Stimulated activated CD8-positive, alpha-beta memory T cell treated with anti-CD3 and anti-CD28 coated beads, Interleukin-7, amount 100 ng/mL, for 48 hours (primary cell): Measurements from ENCODE around the gene SAE1.

Experiments used
- DNase-seq, 2 donors: peaks; one replicate each; pipeline ENCODE4 v3.0.0-alpha.2; 2020; ENCODE audit warnings: low read depth in 1 of 2; ENCODE audit errors: extremely low read depth in 1 of 2

The SAE1 gene

GRCh38 chr19:47258895-47259555, 128.4 kb downstream of the SAE1 start:
- no peak for DNase-seq
